ENCODE results near the gene ACTR5. TPM values are rescaled to one million over a fixed set of nuclear protein-coding genes. Genes with fewer than 3 reads are reported as not detected.

Gene ACTR5
- total RNA-seq, 1 experiment from 2014 or later: 22.0 TPM

DNA sequence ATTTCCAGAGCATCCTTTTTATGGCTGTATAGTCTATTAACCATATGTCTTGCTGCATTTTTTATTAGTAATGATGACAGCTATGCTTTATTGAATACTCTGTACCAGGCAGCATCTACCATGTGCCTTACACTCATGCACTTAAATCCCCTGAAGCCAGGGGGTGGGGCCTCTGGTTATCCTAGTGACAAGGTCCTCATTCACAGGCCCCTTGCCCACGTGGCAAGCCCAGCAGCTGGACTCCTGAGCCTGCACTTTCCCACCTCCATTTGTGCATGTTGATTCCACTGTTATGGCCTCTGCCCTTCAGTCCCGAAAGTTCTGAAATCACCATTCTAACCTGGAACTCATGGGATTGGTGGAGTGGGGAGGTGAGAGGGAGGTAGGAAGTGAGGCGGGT, 22.3 kb downstream of the ACTR5 start (continued):
- TF ChIP-seq ELF1 (IDR thresholded peaks at IDR 0.05; ENCODE audit: borderline replicate concordance, low read depth) (no peak), YY1 (IDR thresholded peaks at IDR 0.05; ENCODE audit: extremely low read depth, insufficient replicate concordance, low read depth, low read length) (no peak)

DNA sequence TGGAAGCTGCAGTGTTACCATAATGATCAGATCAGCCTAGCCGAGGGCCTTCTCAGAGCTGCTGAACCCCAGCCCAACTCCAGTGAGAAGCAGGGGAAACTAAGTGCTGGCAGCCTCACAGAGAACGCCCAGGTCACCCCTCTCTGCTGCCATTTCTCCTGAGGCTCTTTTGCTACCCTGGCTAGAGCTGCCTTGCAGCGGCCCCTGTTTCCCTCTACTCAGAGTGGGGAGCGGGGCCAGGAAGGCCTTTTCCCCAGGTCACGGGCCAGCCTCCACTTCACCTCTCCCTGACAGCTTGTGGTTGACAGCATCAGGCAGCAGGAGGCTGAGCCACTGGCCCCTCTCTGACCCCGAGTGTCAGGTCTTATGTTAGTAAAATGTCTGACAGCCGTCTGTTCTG, 22.7 kb downstream of the ACTR5 start:
- no peaks in the 10 kb centered on the region for H4K20me1 ChIP-seq (ENCODE audit: insufficient read depth)
- H3K36me3 ChIP-seq (ENCODE audit: control insufficient read depth in 1 of 2, insufficient read depth in 2 of 2, low read length in 2 of 2): peaks cover 56 to 60% of the 10 kb centered on the region in 2 experiments
- POLR2A ChIA-PET: no interaction called here
- intact Hi-C loops (cut with micrococcal nuclease): no loop called here
- TF ChIP-seq, protein P1, sequence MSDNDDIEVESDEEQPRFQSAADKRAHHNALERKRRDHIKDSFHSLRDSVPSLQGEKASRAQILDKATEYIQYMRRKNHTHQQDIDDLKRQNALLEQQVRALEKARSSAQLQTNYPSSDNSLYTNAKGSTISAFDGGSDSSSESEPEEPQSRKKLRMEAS (IDR thresholded peaks at IDR 0.05): no peak
- TF ChIP-seq YY1 (IDR thresholded peaks at IDR 0.05; ENCODE audit: extremely low read depth, insufficient replicate concordance, low read depth, low read length): no peak
- TF ChIP-seq ZBTB33 (IDR thresholded peaks at IDR 0.05; ENCODE audit: extremely low read depth, insufficient replicate concordance, low read length): no peak
- no peak for TF ChIP-seq FOSL1 (IDR thresholded peaks at IDR 0.05; ENCODE audit: low read depth)
- no peak for TF ChIP-seq SIN3A (IDR thresholded peaks at IDR 0.05; ENCODE audit: low read depth)
- TF ChIP-seq EZH2 (IDR thresholded peaks at IDR 0.05): no peak
- no peak for TF ChIP-seq POLR2A (IDR thresholded peaks at IDR 0.05; ENCODE audit: borderline replicate concordance, extremely low read depth, insufficient read depth, insufficient read length)
- TF ChIP-seq, protein P2, sequence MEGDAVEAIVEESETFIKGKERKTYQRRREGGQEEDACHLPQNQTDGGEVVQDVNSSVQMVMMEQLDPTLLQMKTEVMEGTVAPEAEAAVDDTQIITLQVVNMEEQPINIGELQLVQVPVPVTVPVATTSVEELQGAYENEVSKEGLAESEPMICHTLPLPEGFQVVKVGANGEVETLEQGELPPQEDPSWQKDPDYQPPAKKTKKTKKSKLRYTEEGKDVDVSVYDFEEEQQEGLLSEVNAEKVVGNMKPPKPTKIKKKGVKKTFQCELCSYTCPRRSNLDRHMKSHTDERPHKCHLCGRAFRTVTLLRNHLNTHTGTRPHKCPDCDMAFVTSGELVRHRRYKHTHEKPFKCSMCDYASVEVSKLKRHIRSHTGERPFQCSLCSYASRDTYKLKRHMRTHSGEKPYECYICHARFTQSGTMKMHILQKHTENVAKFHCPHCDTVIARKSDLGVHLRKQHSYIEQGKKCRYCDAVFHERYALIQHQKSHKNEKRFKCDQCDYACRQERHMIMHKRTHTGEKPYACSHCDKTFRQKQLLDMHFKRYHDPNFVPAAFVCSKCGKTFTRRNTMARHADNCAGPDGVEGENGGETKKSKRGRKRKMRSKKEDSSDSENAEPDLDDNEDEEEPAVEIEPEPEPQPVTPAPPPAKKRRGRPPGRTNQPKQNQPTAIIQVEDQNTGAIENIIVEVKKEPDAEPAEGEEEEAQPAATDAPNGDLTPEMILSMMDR (IDR thresholded peaks at IDR 0.05 in 2 of 3, conservative IDR thresholded peaks at IDR 0.05 in 1 of 3; ENCODE audit: borderline replicate concordance in 1 of 3, insufficient read depth in 1 of 3, low read depth in 2 of 3, low read length in 2 of 3): no peak
- no peak for TF ChIP-seq RAD21 (IDR thresholded peaks at IDR 0.05; ENCODE audit: low read depth)
- no peak for TF ChIP-seq SRF (IDR thresholded peaks at IDR 0.05; ENCODE audit: low read depth)
- TF ChIP-seq CBX3 (IDR thresholded peaks at IDR 0.05; ENCODE audit: low read depth): no peak
- TF ChIP-seq SP1 (IDR thresholded peaks at IDR 0.05; ENCODE audit: low read depth): no peak
- no peak for TF ChIP-seq JUND (IDR thresholded peaks at IDR 0.05)
- TF ChIP-seq CEBPB (IDR thresholded peaks at IDR 0.05; ENCODE audit: low read depth): no peak
- no peak for TF ChIP-seq ELF1 (IDR thresholded peaks at IDR 0.05; ENCODE audit: borderline replicate concordance, low read depth)
- no peak for TF ChIP-seq EGR1 (IDR thresholded peaks at IDR 0.05; ENCODE audit: low read depth)
- TF ChIP-seq EZH2phosphoT487 (IDR thresholded peaks at IDR 0.05; ENCODE audit: borderline replicate concordance): no peak
- no peak overlapping the region for H2AFZ ChIP-seq (ENCODE audit: low read depth, low read length, poor library complexity, severe bottlenecking)
- H3K4me1 ChIP-seq (ENCODE audit: control insufficient read depth in 1 of 2, insufficient read depth in 2 of 2, low read length in 2 of 2): peaks cover 6 to 11% of the 10 kb centered on the region in 2 experiments
- H3K9ac ChIP-seq (ENCODE audit: low read length): no peak overlapping the region
- H3K27me3 ChIP-seq (ENCODE audit: insufficient read depth, low read length): no peaks in the 10 kb centered on the region
- no peaks in the 10 kb centered on the region for H3K9me3 ChIP-seq (ENCODE audit: control insufficient read depth in 1 of 2, insufficient read depth in 1 of 2, low read depth in 1 of 2, low read length in 2 of 2)
- no peak for DNase-seq (ENCODE audit: low read depth, low spot score)
- no peaks in the 10 kb centered on the region for H3K79me2 ChIP-seq (ENCODE audit: insufficient read depth, low read length)
- H3K4me3 ChIP-seq (replicated peaks in 1 of 2; ENCODE audit: low read depth in 1 of 2, low read length in 2 of 2): no peak overlapping the region
- CTCF ChIA-PET: no interaction called here
- RAD21 ChIA-PET (ENCODE audit: low non-redundant PET in 1 of 2, low total read pairs in 2 of 2, uncharacterized antibody in 2 of 2, unreplicated experiment in 2 of 2): no interaction called here
- no TSS peak for BruUV-seq (replicated peaks)
- H3K27ac ChIP-seq (ENCODE audit: low read depth, low read length): no peak overlapping the region; the same call in 1 of the 2 replicates
- no peaks in the 10 kb centered on the region for H3K9me2 ChIP-seq (ENCODE audit: insufficient read depth)
- ATAC-seq: no peak
- H3K4me2 ChIP-seq (ENCODE audit: low read length): no peak overlapping the region

Data from HCT116 (cell line).